Cardiac fibroblast (primary cell): ENCODE measurements around the gene C1orf210.

Source experiments
- DNase-seq, 2 donors: peaks; one replicate each; pipeline versions ENCODE4 v3.0.0 to v3.0.0-alpha.2; 2010; ENCODE audit warnings: low read depth in 2 of 2
- H3K4me3 ChIP-seq, 2 donors: replicated peaks in 1 of 2; 1 replicate in 1 of 2; 2 replicates in 1 of 2; pipeline ENCODE4 v1.5.1; 2011; ENCODE audit warnings: low read depth in 2 of 2, low read length in 2 of 2, mild to moderate bottlenecking in 2 of 2, moderate library complexity in 1 of 2
- CTCF ChIP-seq: IDR thresholded peaks from one replicate; pipeline ENCODE4 v1.5.1; 2011; ENCODE audit warnings: low read depth, mild to moderate bottlenecking, low read length, inconsistent platforms

C1orf210 gene

GRCh38 chr1:43274125-43274803 is 11.1 kb downstream of the C1orf210 start:
- H3K4me3 ChIP-seq, result no peak overlapping the region
- DNase-seq, result peak; percentile 80 to 87

GRCh38 chr1:43273708-43274107 is 11.7 kb downstream of the C1orf210 start:
- DNase-seq, result no peak
- no peak overlapping the region for H3K4me3 ChIP-seq
- no peak for TF ChIP-seq CTCF

More at GRCh38 chr1:43274125-43274803, 11.1 kb downstream of the C1orf210 start:
- TF ChIP-seq CTCF, result no peak

GRCh38 chr1:43272576-43273571 is 12.5 kb downstream of the C1orf210 start:
- TF ChIP-seq CTCF, result no peak
- H3K4me3 ChIP-seq, result no peak overlapping the region
- DNase-seq, result no peak

GRCh38 chr1:43272161-43272560 is 13.2 kb downstream of the C1orf210 start:
- TF ChIP-seq CTCF, result no peak
- no peak overlapping the region for H3K4me3 ChIP-seq
- no peak for DNase-seq

GRCh38 chr1:43271186-43272118 is 13.9 kb downstream of the C1orf210 start:
- H3K4me3 ChIP-seq, result no peak overlapping the region
- no peak for DNase-seq

More at GRCh38 chr1:43271186-43272118, 13.9 kb downstream of the C1orf210 start:
- TF ChIP-seq CTCF, result no peak
